Subcutaneous adipose tissue (tissue), 4 donors: ENCODE results near the gene DPYD. TPM values are rescaled to one million over a fixed set of nuclear protein-coding genes. Genes with fewer than 3 reads are reported as not detected.

Experiments used
- CTCF ChIP-seq: fragments of 450-650 bp; IDR thresholded peaks from one replicate; pipeline ENCODE4 v1.5.1; 2016; ENCODE audit warnings: low read depth, mild to moderate bottlenecking, control low read depth, antibody characterized with exemption, moderate library complexity
- total RNA-seq, 4 donors: library from RNA; depleted of rRNA; stranded (reverse); fragments of >200 nt; gene quantifications; one replicate each; pipeline ENCODE4 v1.1.0, GENCODE V29; 2016

DPYD gene
- total RNA-seq, 4 donors from 2014 or later = 47.1 to 100 (median 68.0) TPM

GRCh38 chr1:97651250-97651649 is 269.6 kb downstream of the DPYD start:
- no peak for TF ChIP-seq CTCF

GRCh38 chr1:97649591-97649990 is 271.2 kb downstream of the DPYD start:
- no peak for TF ChIP-seq CTCF

- no peak for TF ChIP-seq CTCF
Observed at GRCh38 chr1:97647776-97648175, 273.1 kb downstream of the DPYD start.

- TF ChIP-seq CTCF = no peak
Observed at GRCh38 chr1:97646071-97646470, 274.8 kb downstream of the DPYD start.

- no peak for TF ChIP-seq CTCF
Observed at GRCh38 chr1:97640677-97641076, 280.2 kb downstream of the DPYD start.

GRCh38 chr1:97636941-97637340 is 283.9 kb downstream of the DPYD start:
- no peak for TF ChIP-seq CTCF

GRCh38 chr1:97634758-97635157 is 286.1 kb downstream of the DPYD start:
- TF ChIP-seq CTCF = no peak
